SK-N-SH treated with all-trans-retinoic acid at 6 μM for 48 hours (cell line): ENCODE data around the gene BSX.
A peak's percentile ranks its signal among the peaks of the same experiment; 100 is the strongest.

ENCODE experiments used
- ATAC-seq: fragments of 200-7000 bp; cut with Tn5 transposase; 3 replicates; pipeline ENCODE4 v1.9.1; 2020; ENCODE audit warnings: mild to moderate bottlenecking, moderate library complexity
- ARNTL ChIP-seq: fragments of 450-650 bp; formaldehyde crosslinking; IDR thresholded peaks from 2 replicates; pipeline ENCODE4 v1.5.0; 2020; ENCODE audit warnings: low read depth, mild to moderate bottlenecking, moderate library complexity, borderline replicate concordance
- BACH2 ChIP-seq: fragments of 250-450 bp; sonication (Bioruptor Pico); IDR thresholded peaks from 2 replicates; pipeline ENCODE4 v1.9.0; 2021; ENCODE audit warnings: mild to moderate bottlenecking, borderline replicate concordance
- CREB5 ChIP-seq: fragments of 250-450 bp; sonication (Bioruptor Pico); IDR thresholded peaks from 2 replicates; pipeline ENCODE4 v1.5.1; 2020; ENCODE audit warnings: low read depth, mild to moderate bottlenecking, moderate library complexity
- CSDC2 ChIP-seq: fragments of 250-450 bp; sonication (Bioruptor Pico); IDR thresholded peaks from 2 replicates; pipeline ENCODE4 v1.5.0; 2020; ENCODE audit warnings: mild to moderate bottlenecking, moderate library complexity
- ESRRG ChIP-seq: fragments of 250-450 bp; sonication (Bioruptor Pico); IDR thresholded peaks from 2 replicates; pipeline ENCODE4 v1.6.1; 2021; ENCODE audit warnings: mild to moderate bottlenecking
- GLIS3 ChIP-seq: fragments of 250-450 bp; sonication (Bioruptor Pico); IDR thresholded peaks from 2 replicates; pipeline ENCODE4 v1.5.0; 2020; ENCODE audit warnings: mild to moderate bottlenecking, moderate library complexity
- ISL1 ChIP-seq: fragments of 250-450 bp; sonication (Bioruptor Pico); IDR thresholded peaks from 2 replicates; pipeline ENCODE4 v2.1.2; 2022; ENCODE audit warnings: mild to moderate bottlenecking, moderate library complexity
- OSR1 ChIP-seq: fragments of 250-450 bp; sonication (Bioruptor Pico); IDR thresholded peaks from 2 replicates; pipeline ENCODE4 v1.8.0; 2022; ENCODE audit warnings: moderate library complexity, mild to moderate bottlenecking, inconsistent platforms
- POU6F1 ChIP-seq: fragments of 250-450 bp; sonication (Bioruptor Pico); IDR thresholded peaks from 2 replicates; pipeline ENCODE4 v1.8.0; 2021; ENCODE audit warnings: low read depth, mild to moderate bottlenecking, moderate library complexity, borderline replicate concordance
- PPARA ChIP-seq: fragments of 250-450 bp; sonication (Bioruptor Pico); IDR thresholded peaks from 2 replicates; pipeline ENCODE4 v1.5.0; 2020; ENCODE audit warnings: mild to moderate bottlenecking, borderline replicate concordance
- RARB ChIP-seq: fragments of 250-450 bp; sonication (Bioruptor Pico); IDR thresholded peaks from 2 replicates; pipeline ENCODE4 v1.8.0; 2021; ENCODE audit warnings: mild to moderate bottlenecking, moderate library complexity
- SNAI2 ChIP-seq: fragments of 250-450 bp; sonication (Bioruptor Pico); IDR thresholded peaks from 2 replicates; pipeline ENCODE4 v1.5.0; 2020; ENCODE audit warnings: mild to moderate bottlenecking, moderate library complexity
- TCF4 ChIP-seq: fragments of 250-450 bp; sonication (Bioruptor Pico); IDR thresholded peaks from 2 replicates; pipeline ENCODE4 v1.8.0; 2021; ENCODE audit warnings: mild to moderate bottlenecking, moderate library complexity, borderline replicate concordance
- TOX ChIP-seq: fragments of 250-450 bp; sonication (Bioruptor Pico); IDR thresholded peaks from 2 replicates; pipeline ENCODE4 v1.8.0; 2021; ENCODE audit warnings: mild to moderate bottlenecking, moderate library complexity, borderline replicate concordance
- ZC3H10 ChIP-seq: fragments of 250-450 bp; sonication (Bioruptor Pico); IDR thresholded peaks from 2 replicates; pipeline ENCODE4 v1.5.1; 2021; ENCODE audit warnings: mild to moderate bottlenecking, moderate library complexity
- ZFP3 ChIP-seq: fragments of 250-450 bp; sonication (Bioruptor Pico); IDR thresholded peaks from 2 replicates; pipeline ENCODE4 v1.5.0; 2020; ENCODE audit warnings: mild to moderate bottlenecking, moderate library complexity
- ZFP30 ChIP-seq: fragments of 450-650 bp; formaldehyde crosslinking; IDR thresholded peaks from 2 replicates; pipeline ENCODE4 v1.5.0; 2022; ENCODE audit warnings: mild to moderate bottlenecking, moderate library complexity
- ZNF565 ChIP-seq: fragments of 450-650 bp; formaldehyde crosslinking; conservative IDR thresholded peaks from 2 replicates; pipeline ENCODE4 v1.5.0; 2020; ENCODE audit warnings: low read depth, mild to moderate bottlenecking, moderate library complexity
- ZNF8 ChIP-seq: fragments of 450-650 bp; formaldehyde crosslinking; IDR thresholded peaks from 2 replicates; pipeline ENCODE4 v1.5.0; 2020; ENCODE audit warnings: mild to moderate bottlenecking, moderate library complexity
- TF ChIP-seq, protein P1 (sequence below): fragments of 250-450 bp; sonication (Bioruptor Pico); IDR thresholded peaks from 2 replicates; pipeline ENCODE4 v1.5.0; 2020; ENCODE audit warnings: mild to moderate bottlenecking, moderate library complexity
- TF ChIP-seq, protein P2 (sequence below): fragments of 250-450 bp; sonication (Bioruptor Pico); IDR thresholded peaks from 2 replicates; pipeline ENCODE4 v1.5.1; 2021; ENCODE audit warnings: mild to moderate bottlenecking, moderate library complexity

The BSX gene

GRCh38 chr11:123020968-123021367 lies 39.3 kb upstream of the BSX start (continued):
- TF ChIP-seq, protein P1, sequence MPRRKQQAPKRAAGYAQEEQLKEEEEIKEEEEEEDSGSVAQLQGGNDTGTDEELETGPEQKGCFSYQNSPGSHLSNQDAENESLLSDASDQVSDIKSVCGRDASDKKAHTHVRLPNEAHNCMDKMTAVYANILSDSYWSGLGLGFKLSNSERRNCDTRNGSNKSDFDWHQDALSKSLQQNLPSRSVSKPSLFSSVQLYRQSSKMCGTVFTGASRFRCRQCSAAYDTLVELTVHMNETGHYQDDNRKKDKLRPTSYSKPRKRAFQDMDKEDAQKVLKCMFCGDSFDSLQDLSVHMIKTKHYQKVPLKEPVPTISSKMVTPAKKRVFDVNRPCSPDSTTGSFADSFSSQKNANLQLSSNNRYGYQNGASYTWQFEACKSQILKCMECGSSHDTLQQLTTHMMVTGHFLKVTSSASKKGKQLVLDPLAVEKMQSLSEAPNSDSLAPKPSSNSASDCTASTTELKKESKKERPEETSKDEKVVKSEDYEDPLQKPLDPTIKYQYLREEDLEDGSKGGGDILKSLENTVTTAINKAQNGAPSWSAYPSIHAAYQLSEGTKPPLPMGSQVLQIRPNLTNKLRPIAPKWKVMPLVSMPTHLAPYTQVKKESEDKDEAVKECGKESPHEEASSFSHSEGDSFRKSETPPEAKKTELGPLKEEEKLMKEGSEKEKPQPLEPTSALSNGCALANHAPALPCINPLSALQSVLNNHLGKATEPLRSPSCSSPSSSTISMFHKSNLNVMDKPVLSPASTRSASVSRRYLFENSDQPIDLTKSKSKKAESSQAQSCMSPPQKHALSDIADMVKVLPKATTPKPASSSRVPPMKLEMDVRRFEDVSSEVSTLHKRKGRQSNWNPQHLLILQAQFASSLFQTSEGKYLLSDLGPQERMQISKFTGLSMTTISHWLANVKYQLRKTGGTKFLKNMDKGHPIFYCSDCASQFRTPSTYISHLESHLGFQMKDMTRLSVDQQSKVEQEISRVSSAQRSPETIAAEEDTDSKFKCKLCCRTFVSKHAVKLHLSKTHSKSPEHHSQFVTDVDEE (CRISPR knock-in tag) = no peak
- no peak for TF ChIP-seq BACH2 (CRISPR knock-in tag)

GRCh38 chr11:123018702-123019101 lies 37.1 kb upstream of the BSX start:
- TF ChIP-seq ESRRG (CRISPR knock-in tag) (no peak), ZFP3 (CRISPR knock-in tag) (no peak), ZC3H10 (CRISPR knock-in tag) (no peak), POU6F1 (CRISPR knock-in tag) (no peak), SNAI2 (no peak), GLIS3 (CRISPR knock-in tag) (no peak), ISL1 (CRISPR knock-in tag) (no peak), PPARA (no peak), ZNF565 (CRISPR knock-in tag) (no peak), BACH2 (CRISPR knock-in tag) (no peak), RARB (no peak), ZNF8 (CRISPR knock-in tag) (no peak), ZFP30 (no peak), CSDC2 (no peak), ARNTL (CRISPR knock-in tag) (no peak), TCF4 (CRISPR knock-in tag) (no peak)
- TF ChIP-seq, protein P1 (CRISPR knock-in tag) = no peak
- ATAC-seq = no peak

- ATAC-seq = no peak
Observed at GRCh38 chr11:123011510-123011909, 29.9 kb upstream of the BSX start.

DNA sequence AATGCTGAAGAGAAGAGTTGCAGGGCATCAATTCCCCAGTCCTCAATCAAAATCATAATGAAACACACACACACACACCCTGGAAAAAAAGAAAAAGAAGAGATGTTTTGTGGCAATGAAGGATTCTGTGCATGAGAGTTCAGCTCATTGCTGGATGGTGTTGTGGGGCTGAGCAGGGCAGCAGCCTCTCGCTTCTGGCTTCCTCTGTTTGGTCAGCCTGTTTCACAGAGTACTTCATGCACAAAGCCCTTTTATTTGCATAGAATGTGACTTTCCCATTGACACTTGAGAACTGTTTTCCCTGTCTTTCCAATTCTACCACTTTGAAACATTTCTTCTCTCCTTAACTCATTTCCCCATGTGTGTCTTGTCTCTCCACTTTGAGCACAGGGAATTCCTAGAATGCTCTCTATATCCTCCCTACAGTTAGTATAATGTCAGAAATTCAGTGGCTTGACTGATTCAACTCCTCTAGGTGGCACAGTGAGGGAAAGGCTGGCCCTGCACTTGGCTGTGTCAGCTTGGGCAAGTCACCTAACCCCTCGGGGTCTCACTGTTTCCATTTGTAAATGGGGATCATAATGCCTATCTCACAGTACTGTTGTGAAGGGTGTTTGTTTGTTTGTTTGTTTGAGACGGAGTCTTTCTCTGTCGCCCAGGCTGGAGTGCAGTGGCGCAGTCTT lies 25.4 kb upstream of the BSX start:
- ATAC-seq = peak; percentile 49; the same call in 1 of the 3 replicates
- TF ChIP-seq SNAI2 = no peak
- TF ChIP-seq, protein P2, sequence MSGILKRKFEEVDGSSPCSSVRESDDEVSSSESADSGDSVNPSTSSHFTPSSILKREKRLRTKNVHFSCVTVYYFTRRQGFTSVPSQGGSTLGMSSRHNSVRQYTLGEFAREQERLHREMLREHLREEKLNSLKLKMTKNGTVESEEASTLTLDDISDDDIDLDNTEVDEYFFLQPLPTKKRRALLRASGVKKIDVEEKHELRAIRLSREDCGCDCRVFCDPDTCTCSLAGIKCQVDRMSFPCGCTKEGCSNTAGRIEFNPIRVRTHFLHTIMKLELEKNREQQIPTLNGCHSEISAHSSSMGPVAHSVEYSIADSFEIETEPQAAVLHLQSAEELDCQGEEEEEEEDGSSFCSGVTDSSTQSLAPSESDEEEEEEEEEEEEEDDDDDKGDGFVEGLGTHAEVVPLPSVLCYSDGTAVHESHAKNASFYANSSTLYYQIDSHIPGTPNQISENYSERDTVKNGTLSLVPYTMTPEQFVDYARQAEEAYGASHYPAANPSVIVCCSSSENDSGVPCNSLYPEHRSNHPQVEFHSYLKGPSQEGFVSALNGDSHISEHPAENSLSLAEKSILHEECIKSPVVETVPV (CRISPR knock-in tag) = no peak
- no peak for TF ChIP-seq OSR1 (CRISPR knock-in tag)
- TF ChIP-seq ISL1 (CRISPR knock-in tag) = no peak
- TF ChIP-seq ZFP30 = no peak
- no peak for TF ChIP-seq TOX
- TF ChIP-seq CREB5 (CRISPR knock-in tag) = no peak
- TF ChIP-seq ZNF565 (CRISPR knock-in tag) = no peak

More at GRCh38 chr11:123011510-123011909, 29.9 kb upstream of the BSX start:
- TF ChIP-seq CREB5 (CRISPR knock-in tag) (no peak), ZNF8 (CRISPR knock-in tag) (no peak)
